Measurements from ENCODE around the gene MEX3A.

GRCh38 chr1:156108664-156109241, 26.5 kb upstream of the MEX3A start:
- TF ChIP-seq CTCF (conservative IDR thresholded peaks at IDR 0.05; ENCODE audit: low read depth, low read length), result no peak
- no peak for TF ChIP-seq EZH2 (IDR thresholded peaks at IDR 0.05; ENCODE audit: borderline replicate concordance, low read depth, low read length, poor library complexity, severe bottlenecking)
